ENCODE data around the gene ZNF606. TPM values are rescaled to one million over a fixed set of nuclear protein-coding genes. Genes with fewer than 3 reads are reported as not detected.

ZNF606 gene
- total and polyA plus RNA-seq, 2 experiments from 2014 or later, result 17.6 to 18.0 TPM

DNA sequence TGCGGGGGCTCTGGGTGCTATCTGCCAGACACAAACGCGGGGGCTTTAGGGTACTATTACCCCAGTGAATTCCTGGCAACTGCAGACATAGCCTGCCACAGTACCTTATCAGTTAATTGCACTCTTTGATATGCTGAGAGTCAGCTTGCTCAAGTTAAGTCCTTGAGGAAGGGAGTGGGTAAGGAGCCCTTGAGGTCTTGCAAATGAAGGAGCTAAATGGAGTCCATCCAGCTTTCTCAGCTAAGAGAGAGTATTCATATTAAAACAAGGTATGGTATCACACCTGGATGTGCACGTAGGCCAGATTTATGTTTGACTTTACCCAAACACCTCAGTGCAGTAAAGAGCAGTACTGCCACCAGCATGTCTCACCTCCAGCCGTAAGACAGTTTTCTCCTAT is 11.5 kb upstream of the ZNF606 start:
- H3K4me2 ChIP-seq, result no peak overlapping the region
- H3K79me2 ChIP-seq, result no peaks in the 10 kb centered on the region
- no peaks in the 10 kb centered on the region for H3K36me3 ChIP-seq (replicated peaks; ENCODE audit: insufficient read depth, low read depth)
- no peaks in the 10 kb centered on the region for H4K20me1 ChIP-seq (ENCODE audit: insufficient read depth, poor library complexity, severe bottlenecking)
- 38% methylated on average over 5 of the region's 5 CpGs for WGBS (ENCODE audit: low lambda C conversion rate, missing lambda C conversion rate)
- no peaks in the 10 kb centered on the region for H3K4me1 ChIP-seq (ENCODE audit: insufficient read depth)
- no peak for DNase-seq (ENCODE audit: low spot score)
- no peak for TF ChIP-seq EZH2 (IDR thresholded peaks at IDR 0.05; ENCODE audit: borderline replicate concordance)
- TF ChIP-seq, protein P1, sequence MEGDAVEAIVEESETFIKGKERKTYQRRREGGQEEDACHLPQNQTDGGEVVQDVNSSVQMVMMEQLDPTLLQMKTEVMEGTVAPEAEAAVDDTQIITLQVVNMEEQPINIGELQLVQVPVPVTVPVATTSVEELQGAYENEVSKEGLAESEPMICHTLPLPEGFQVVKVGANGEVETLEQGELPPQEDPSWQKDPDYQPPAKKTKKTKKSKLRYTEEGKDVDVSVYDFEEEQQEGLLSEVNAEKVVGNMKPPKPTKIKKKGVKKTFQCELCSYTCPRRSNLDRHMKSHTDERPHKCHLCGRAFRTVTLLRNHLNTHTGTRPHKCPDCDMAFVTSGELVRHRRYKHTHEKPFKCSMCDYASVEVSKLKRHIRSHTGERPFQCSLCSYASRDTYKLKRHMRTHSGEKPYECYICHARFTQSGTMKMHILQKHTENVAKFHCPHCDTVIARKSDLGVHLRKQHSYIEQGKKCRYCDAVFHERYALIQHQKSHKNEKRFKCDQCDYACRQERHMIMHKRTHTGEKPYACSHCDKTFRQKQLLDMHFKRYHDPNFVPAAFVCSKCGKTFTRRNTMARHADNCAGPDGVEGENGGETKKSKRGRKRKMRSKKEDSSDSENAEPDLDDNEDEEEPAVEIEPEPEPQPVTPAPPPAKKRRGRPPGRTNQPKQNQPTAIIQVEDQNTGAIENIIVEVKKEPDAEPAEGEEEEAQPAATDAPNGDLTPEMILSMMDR (IDR thresholded peaks at IDR 0.05; ENCODE audit: poor library complexity), result no peak
- no peak for TF ChIP-seq EZH2phosphoT487 (IDR thresholded peaks at IDR 0.05; ENCODE audit: low read depth, severe bottlenecking, unreplicated experiment)
- peak overlapping the region; percentile 40 for H3K27ac ChIP-seq
- no peaks in the 10 kb centered on the region for H3K9me2 ChIP-seq (replicated peaks; ENCODE audit: insufficient read depth)
- no peaks in the 10 kb centered on the region for H3K27me3 ChIP-seq
- H2AFZ ChIP-seq, result no peak overlapping the region
- H3K9me3 ChIP-seq (ENCODE audit: low read depth), result peaks cover 12% of the 10 kb centered on the region
- no peak overlapping the region for H3K4me3 ChIP-seq

DNA sequence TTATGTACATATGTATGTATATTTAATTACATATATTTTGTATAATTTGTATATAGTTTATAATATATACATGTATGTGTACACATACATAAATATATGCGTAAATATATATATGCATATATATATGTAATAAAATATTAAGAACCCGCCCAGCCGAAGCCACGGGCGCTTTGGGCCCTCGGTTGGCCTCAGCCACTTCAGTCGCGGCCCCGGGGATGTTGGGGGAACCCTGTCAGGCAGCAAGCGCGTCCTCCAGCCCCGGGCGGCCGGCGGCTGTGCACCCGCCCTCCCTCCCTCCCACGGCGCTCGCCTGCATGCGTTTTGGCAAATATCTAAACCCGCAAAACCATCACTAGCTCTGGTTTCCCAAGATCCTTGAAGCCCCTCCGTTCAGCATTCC is 7.9 kb upstream of the ZNF606 start:
- H3K4me1 ChIP-seq (ENCODE audit: insufficient read depth), result no peaks in the 10 kb centered on the region
- no peak overlapping the region for H3K4me3 ChIP-seq
- H3K79me2 ChIP-seq, result no peaks in the 10 kb centered on the region
- H3K27ac ChIP-seq, result no peak overlapping the region
- H3K36me3 ChIP-seq (replicated peaks; ENCODE audit: insufficient read depth, low read depth), result no peaks in the 10 kb centered on the region
- TF ChIP-seq EZH2 (IDR thresholded peaks at IDR 0.05; ENCODE audit: borderline replicate concordance) (no peak), EZH2phosphoT487 (IDR thresholded peaks at IDR 0.05; ENCODE audit: low read depth, severe bottlenecking, unreplicated experiment) (no peak)
- TF ChIP-seq, protein P1 (IDR thresholded peaks at IDR 0.05; ENCODE audit: poor library complexity), result no peak
- WGBS (ENCODE audit: low lambda C conversion rate, missing lambda C conversion rate), result 96% methylated on average over 20 of the region's 22 CpGs
- H3K9me3 ChIP-seq (ENCODE audit: low read depth), result peaks cover 24% of the 10 kb centered on the region
- H3K27me3 ChIP-seq, result no peaks in the 10 kb centered on the region
- H3K9me2 ChIP-seq (replicated peaks; ENCODE audit: insufficient read depth), result no peaks in the 10 kb centered on the region
- no peak overlapping the region for H2AFZ ChIP-seq
- H4K20me1 ChIP-seq (ENCODE audit: insufficient read depth, poor library complexity, severe bottlenecking), result no peaks in the 10 kb centered on the region
- H3K4me2 ChIP-seq, result no peak overlapping the region
- no peak for DNase-seq (ENCODE audit: low spot score)

DNA sequence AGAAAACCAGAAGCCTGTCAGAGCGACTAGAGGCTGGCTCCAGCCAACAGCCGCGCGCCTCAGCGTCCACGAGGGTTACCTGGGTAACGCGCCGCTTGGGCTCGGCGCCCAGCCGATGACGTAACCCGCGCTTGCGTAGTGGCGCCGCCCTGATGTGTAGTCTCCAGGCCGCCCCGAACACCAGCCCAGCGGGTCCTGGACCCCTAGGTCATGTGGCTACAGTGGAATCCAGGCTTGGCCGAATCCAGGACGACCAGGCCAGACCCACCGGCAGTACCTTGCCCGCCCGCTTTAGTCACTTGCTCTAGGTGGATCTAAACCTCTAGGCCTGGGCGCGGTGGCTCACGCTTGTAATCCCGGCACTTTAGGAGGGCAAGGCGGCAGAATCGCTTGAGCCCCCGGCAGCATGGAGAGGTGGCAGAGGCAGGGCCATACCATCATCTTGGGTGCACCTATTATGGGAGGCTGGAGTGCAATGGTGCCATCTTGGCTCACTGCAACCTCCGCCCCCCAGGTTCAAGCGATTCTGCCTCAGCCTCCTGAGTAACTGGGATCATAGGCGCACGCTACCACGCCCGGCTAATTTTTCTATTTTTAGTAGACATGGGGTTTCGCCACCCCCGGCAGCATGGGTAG is 7.2 kb upstream of the ZNF606 start:
- no peaks in the 10 kb centered on the region for H3K4me1 ChIP-seq (ENCODE audit: insufficient read depth)
- no peaks in the 10 kb centered on the region for H3K9me2 ChIP-seq (replicated peaks; ENCODE audit: insufficient read depth)
- DNase-seq (ENCODE audit: low spot score), result peak; percentile 71
- no peaks in the 10 kb centered on the region for H4K20me1 ChIP-seq (ENCODE audit: insufficient read depth, poor library complexity, severe bottlenecking)
- H3K4me3 ChIP-seq, result no peak overlapping the region
- H3K27me3 ChIP-seq, result no peaks in the 10 kb centered on the region
- peak overlapping the region; percentile 49 for H3K4me2 ChIP-seq
- TF ChIP-seq, protein P1 (IDR thresholded peaks at IDR 0.05; ENCODE audit: poor library complexity), result no peak
- no peak for TF ChIP-seq EZH2 (IDR thresholded peaks at IDR 0.05; ENCODE audit: borderline replicate concordance)
- no peak for TF ChIP-seq EZH2phosphoT487 (IDR thresholded peaks at IDR 0.05; ENCODE audit: low read depth, severe bottlenecking, unreplicated experiment)
- WGBS (ENCODE audit: low lambda C conversion rate, missing lambda C conversion rate), result 67% methylated on average over 41 of the region's 41 CpGs
- no peaks in the 10 kb centered on the region for H3K79me2 ChIP-seq
- peak overlapping the region; percentile 67 for H3K27ac ChIP-seq
- no peaks in the 10 kb centered on the region for H3K36me3 ChIP-seq (replicated peaks; ENCODE audit: insufficient read depth, low read depth)
- H3K9me3 ChIP-seq (ENCODE audit: low read depth), result peaks cover 30% of the 10 kb centered on the region
- H2AFZ ChIP-seq, result no peak overlapping the region

Measured in hepatocyte (in vitro differentiated cells).